ENCODE results near the gene PHKG1.
"Not testable (repeated sequence)": the region's sequence is repeated elsewhere in the genome, so short reads cannot be mapped to it uniquely, and the experiment has no call there.

PHKG1 gene

DNA sequence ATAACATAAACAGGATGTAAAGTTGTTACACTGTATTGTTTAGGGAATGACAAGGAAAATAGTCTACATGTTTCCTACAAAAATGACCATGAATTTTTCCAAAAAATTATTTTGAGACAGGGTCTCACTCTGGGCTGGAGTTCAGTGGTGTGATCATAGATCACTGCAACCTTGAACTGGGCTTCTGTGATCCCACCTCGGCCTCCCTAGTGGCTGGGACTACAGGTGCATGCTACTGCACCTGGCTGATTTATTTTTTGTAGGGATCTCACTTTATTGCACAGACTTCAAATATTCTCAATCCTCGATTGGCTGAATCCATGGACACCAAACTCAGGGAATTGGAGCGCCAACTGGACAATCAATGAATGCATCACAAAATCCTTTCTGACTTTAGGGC, 6.9 kb upstream of the PHKG1 start:
- peaks cover 59% of the 10 kb centered on the region for H3K36me3 ChIP-seq
- no peak for DNase-seq
- H3K4me3 ChIP-seq (ENCODE audit: low read depth, low read length): no peak overlapping the region
- H3K9me3 ChIP-seq (ENCODE audit: severe bottlenecking): no peaks in the 10 kb centered on the region
- TF ChIP-seq, protein P1, sequence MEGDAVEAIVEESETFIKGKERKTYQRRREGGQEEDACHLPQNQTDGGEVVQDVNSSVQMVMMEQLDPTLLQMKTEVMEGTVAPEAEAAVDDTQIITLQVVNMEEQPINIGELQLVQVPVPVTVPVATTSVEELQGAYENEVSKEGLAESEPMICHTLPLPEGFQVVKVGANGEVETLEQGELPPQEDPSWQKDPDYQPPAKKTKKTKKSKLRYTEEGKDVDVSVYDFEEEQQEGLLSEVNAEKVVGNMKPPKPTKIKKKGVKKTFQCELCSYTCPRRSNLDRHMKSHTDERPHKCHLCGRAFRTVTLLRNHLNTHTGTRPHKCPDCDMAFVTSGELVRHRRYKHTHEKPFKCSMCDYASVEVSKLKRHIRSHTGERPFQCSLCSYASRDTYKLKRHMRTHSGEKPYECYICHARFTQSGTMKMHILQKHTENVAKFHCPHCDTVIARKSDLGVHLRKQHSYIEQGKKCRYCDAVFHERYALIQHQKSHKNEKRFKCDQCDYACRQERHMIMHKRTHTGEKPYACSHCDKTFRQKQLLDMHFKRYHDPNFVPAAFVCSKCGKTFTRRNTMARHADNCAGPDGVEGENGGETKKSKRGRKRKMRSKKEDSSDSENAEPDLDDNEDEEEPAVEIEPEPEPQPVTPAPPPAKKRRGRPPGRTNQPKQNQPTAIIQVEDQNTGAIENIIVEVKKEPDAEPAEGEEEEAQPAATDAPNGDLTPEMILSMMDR (IDR thresholded peaks at IDR 0.05; ENCODE audit: low read depth, low read length): no peak
- H3K27me3 ChIP-seq (ENCODE audit: insufficient read depth, low read depth, severe bottlenecking): no peaks in the 10 kb centered on the region
- H3K27ac ChIP-seq: no peak overlapping the region

DNA sequence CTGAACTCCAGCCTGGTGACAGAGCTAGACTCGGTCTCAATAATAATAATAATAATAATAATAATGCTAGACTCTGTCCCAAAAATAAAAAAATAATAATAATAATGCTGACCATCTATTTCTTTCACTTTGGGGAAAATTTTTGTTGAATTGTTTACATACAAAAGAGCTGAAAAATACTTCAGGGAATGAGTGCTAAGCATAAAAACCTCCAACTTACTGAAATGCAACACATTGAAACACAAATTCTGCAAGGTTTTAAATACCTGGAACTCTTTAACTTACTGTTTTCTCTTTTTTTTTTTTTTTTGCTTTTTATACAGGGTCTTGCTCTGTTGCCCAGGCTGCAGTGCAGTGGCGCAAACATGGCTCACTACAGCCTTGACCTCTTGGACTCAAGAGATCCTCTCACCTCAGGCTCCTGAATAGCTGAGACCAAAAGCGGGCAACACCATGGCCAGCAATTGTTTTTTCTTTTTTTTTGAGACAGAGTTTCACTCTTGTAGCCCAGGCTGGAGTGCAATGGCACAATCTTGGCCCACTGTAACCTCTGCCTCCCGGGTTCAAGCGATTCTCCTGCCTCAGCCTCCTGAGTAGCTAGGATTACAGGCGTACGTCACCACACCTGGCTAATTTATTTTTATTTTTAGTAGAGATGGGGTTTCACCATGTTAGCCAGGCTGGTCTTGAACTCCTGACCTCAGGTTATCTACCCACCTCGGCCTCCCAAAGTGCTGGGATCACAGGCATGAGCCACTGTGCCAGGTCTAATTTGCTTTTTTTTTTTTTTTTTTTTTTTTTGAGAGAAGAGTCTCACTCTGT, 5.6 kb upstream of the PHKG1 start:
- not testable (repeated sequence) for DNase-seq; H3K27ac ChIP-seq; H3K27me3 ChIP-seq (ENCODE audit: insufficient read depth, low read depth, severe bottlenecking); H3K4me3 ChIP-seq (ENCODE audit: low read depth, low read length); H3K9me3 ChIP-seq (ENCODE audit: severe bottlenecking)
- H3K36me3 ChIP-seq: peaks cover 46% of the 10 kb centered on the region

DNA sequence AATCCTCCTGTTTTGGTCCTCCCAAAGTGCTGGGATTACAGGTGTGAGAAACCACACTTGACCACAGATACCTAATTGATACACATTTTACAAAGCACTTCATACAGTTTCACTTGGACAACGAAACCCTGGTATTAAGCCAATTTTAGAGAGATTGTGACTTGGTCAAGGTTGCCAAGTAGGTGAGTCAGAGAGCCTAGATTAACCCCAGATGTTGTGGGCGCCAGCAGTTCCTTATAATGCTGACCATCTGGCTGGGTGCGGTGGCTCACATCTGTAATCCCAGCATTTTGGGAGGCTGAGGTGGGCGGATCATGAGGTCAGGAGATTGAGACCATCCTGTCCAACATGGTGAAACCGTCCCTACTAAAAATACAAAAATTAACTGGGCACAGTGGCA, 4.9 kb upstream of the PHKG1 start:
- no peak overlapping the region for H3K27ac ChIP-seq
- H3K36me3 ChIP-seq: peaks cover 39% of the 10 kb centered on the region
- TF ChIP-seq, protein P1 (IDR thresholded peaks at IDR 0.05; ENCODE audit: low read depth, low read length): no peak
- DNase-seq: no peak
- no peaks in the 10 kb centered on the region for H3K9me3 ChIP-seq (ENCODE audit: severe bottlenecking)
- H3K4me3 ChIP-seq (ENCODE audit: low read depth, low read length): no peak overlapping the region
- no peaks in the 10 kb centered on the region for H3K27me3 ChIP-seq (ENCODE audit: insufficient read depth, low read depth, severe bottlenecking)

DNA sequence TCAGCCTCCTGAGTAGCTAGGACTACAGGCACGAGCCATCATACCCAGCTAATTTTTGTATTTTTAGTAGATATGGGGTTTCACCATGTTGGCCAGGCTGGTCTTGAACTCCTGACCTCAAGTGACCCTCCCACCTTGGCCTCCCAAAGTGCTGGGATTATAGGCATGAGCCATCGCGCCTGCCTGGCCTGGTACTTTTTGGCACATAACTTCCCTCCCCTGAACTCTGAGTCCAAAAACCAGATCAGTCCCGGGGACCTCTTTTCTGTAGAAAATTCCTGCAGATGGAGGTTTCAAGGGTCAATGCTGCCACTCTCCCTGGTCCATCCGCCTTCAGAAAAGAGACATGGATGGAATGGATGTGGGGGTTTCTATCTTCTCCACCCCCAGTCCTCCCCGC, 364 bp downstream of the PHKG1 start:
- DNase-seq; H3K36me3 ChIP-seq; H3K9me3 ChIP-seq (ENCODE audit: severe bottlenecking); H3K27ac ChIP-seq; H3K27me3 ChIP-seq (ENCODE audit: insufficient read depth, low read depth, severe bottlenecking); H3K4me3 ChIP-seq (ENCODE audit: low read depth, low read length): not testable (repeated sequence)

DNA sequence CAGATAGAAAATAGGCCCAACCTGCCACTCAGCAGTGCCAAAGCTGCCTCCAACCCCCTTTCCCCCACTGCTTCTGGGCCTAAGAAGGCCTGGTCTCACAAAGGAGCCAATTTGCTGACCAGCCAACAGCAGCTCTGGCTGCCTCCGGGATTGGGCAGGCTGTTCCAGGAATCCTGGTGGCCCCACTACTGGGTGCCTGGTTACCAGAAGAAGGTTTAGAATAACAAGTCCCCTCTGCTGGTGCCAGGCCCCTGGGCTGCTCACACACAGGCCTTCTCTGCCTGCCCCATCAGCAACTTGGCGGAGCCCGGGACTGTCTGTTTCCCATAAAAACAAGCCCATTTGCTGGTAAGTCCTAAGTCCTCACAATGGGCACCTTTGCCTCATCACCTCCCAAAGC, 1.2 kb downstream of the PHKG1 start:
- Histone ChIP-seq H3K4me3 (ENCODE audit: low read depth, low read length) (no peak overlapping the region), H3K36me3 (no peaks in the 10 kb centered on the region), H3K27ac (no peak overlapping the region), H3K27me3 (ENCODE audit: insufficient read depth, low read depth, severe bottlenecking) (no peaks in the 10 kb centered on the region), H3K9me3 (ENCODE audit: severe bottlenecking) (no peaks in the 10 kb centered on the region)
- TF ChIP-seq, protein P1 (IDR thresholded peaks at IDR 0.05; ENCODE audit: low read depth, low read length): no peak
- DNase-seq: no peak

DNA sequence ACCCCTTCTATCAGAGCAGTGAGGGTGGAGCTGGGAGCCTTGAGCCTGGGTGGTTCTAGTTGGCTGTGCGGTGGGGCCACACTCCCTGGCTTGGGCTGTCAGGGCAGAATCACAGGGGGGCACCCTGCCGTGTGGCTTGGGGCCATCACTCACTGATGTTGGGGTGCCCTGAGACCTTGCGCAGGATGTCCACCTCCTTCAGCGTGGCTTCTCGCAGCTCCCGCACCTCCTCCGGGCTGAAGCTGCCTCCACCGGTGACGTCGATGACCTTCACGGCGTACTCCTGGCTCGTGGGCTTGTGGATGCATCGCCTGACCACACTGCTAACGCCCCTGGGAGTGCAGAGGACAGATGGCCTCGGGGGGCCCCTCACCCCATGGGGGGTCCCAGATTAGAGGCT, 5.3 kb downstream of the PHKG1 start:
- no peaks in the 10 kb centered on the region for H3K27me3 ChIP-seq (ENCODE audit: insufficient read depth, low read depth, severe bottlenecking)
- TF ChIP-seq, protein P1 (IDR thresholded peaks at IDR 0.05; ENCODE audit: low read depth, low read length): no peak
- peaks cover 2% of the 10 kb centered on the region; the same call in 1 of the 2 replicates for H3K36me3 ChIP-seq
- no peak overlapping the region for H3K4me3 ChIP-seq (ENCODE audit: low read depth, low read length)
- H3K9me3 ChIP-seq (ENCODE audit: severe bottlenecking): no peaks in the 10 kb centered on the region
- DNase-seq: no peak
- no peak overlapping the region for H3K27ac ChIP-seq

DNA sequence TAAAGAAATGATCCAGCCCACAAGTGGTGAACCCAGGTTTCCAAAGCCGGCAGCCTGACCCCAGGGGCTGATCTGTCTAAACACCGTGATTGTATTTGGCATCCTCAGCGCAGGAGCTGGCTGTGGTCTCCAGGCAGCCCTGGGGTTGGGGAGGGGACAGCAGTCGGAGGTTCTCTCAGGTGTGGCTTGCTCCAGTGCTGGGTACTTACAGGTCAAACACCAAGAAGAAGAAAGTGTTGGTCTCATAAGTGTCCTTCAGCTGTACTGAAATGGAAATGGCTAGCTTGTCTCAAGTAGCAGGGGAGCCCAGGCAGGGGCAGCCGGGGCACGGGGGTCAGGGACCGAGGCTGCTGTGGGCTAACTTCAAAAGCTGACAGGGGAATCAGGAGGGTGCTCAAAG, 6.0 kb downstream of the PHKG1 start:
- Histone ChIP-seq H3K4me3 (ENCODE audit: low read depth, low read length) (no peak overlapping the region), H3K36me3 (peaks cover 2% of the 10 kb centered on the region; the same call in 1 of the 2 replicates), H3K27me3 (ENCODE audit: insufficient read depth, low read depth, severe bottlenecking) (no peaks in the 10 kb centered on the region), H3K27ac (no peak overlapping the region), H3K9me3 (ENCODE audit: severe bottlenecking) (no peaks in the 10 kb centered on the region)
- DNase-seq: no peak
- TF ChIP-seq, protein P1 (IDR thresholded peaks at IDR 0.05; ENCODE audit: low read depth, low read length): no peak

Measured in WERI-Rb-1 (cell line).